HG03159 (cell line): ENCODE results near the gene TRIO.

Source experiments
- ATAC-seq: cut with Tn5 transposase; IDR thresholded peaks from one replicate; pipeline ENCODE4 v1.9.1; 2021; ENCODE audit warnings: mild to moderate bottlenecking, moderate library complexity; ENCODE audit not compliant: unreplicated experiment

TRIO gene

DNA sequence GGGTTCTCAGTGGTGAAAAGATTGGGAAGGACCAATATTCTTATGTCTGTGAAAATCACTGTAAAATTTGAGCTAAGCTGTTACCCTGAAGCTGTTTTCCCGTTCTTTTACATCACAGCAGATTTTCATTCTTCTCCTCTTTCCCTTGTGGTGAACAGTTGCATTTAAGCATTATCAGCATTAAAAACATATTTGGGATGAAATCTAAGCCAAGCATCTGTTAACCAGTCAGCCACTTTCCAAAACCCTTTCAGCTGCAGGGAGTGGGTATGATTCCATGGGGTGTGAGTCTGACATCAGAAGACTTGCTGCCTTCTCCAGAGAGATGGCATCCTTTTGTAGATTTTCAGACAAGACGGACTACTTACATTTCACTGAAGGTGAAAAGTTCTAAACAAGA lies 97.2 kb downstream of the TRIO start:
- no peak for ATAC-seq

GRCh38 chr5:14241141-14241540 lies 98.0 kb downstream of the TRIO start:
- no peak for ATAC-seq

- no peak for ATAC-seq
Measured at GRCh38 chr5:14242447-14242846, 99.3 kb downstream of the TRIO start.

DNA sequence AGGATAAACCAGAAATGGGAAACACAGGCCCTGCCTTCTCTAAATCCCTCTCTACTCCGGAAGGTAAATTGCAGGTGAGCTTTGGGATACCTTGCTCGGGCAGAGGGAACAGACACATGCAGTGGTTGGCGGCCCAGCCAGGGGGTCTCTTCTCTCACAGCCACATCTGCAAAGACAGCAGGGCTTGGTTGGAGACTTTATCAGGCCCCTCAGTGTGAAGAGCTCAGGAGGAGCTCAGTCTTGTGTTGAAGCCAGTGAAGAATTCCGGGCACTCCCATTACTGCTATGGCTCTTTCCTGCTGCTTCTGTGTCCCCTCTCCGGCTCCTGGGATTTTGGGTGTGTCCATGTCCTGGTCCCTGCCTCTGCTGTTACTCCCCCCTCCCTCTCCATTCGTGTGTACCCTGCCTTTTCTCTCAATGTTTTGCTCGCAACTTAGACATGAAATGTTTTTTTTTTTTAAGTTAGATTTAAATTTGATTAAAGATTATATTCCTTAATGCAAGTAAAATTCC lies 99.8 kb downstream of the TRIO start:
- ATAC-seq = no peak

DNA sequence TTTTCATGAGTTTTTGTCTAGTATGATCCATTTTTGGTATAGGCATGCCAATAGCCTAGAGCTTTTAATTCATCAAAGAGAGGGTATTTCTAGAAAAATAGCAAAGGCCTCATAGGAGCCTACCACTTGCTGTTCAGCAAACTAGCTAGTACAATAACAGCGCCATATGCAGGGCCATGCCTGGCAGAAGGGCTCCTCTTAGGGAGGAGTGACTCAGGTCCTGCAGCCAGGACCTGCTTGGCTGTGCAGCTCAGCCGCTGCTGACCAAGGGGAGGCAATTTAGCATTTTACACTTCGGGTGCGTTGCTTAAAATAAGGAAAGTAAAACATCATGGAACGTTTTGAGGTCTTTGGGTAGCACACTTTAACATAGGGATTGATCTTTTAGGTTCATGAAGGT lies 100.6 kb downstream of the TRIO start:
- ATAC-seq = no peak

DNA sequence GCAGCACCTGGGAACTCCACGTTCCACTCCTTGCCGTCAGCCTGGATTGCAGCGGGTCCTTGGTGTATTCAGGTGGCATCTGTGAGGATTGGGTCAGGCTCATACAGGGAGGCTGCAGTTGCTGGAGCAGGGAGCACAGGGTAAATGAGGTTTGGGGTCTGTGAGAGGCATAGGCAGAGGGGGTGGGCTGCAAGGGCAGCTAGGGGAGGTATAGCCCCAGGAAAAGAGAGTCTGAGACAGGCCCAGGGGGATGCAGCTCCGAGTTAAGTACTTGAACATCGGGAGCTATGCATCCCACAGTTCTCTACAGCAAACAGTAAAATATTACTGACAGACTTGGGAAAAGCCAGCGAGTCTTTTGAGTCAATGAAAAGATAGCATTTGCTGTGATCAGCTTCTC lies 101.6 kb downstream of the TRIO start:
- ATAC-seq = no peak

DNA sequence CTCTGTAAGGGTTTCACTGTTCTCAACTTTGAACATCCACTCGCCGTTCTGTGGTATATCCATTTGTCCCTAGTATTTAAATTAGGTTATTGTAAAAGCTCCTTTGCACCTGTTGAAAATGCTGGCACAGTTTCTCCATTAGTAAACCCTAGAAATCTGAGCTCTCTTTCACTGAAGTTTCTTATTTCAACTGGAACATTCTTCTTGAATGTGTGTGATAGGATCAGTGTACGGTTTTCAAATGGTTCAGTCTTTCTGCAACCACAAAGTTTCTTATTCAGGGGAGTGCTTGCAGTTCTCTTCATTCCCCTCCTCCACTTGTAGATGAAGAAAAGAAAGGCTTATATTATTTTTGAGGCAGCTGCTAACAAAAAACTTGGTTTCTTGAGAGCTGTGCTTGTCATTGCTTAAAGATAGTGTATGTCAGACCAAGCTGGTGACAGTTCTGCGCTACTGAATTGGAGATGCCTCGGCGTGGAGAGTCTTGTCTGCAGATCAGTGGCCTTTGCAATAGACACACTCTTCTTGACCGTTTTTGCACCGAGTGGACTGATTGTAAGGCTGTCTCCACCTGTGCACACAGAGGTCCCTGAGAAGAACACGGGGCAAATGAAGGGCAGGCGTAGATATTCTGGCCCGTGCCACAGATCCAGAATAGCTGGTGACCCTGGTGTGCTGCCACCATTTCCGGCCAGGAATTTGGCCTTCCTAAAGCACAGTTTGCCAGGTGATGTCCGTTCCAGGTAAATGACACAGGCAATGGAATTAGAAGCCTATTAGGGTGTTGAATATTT lies 102.2 kb downstream of the TRIO start:
- no peak for ATAC-seq

- ATAC-seq = no peak
Measured at GRCh38 chr5:14246350-14247053, 103.4 kb downstream of the TRIO start.

- ATAC-seq = no peak
Measured at GRCh38 chr5:14247054-14247386, 103.9 kb downstream of the TRIO start.

DNA sequence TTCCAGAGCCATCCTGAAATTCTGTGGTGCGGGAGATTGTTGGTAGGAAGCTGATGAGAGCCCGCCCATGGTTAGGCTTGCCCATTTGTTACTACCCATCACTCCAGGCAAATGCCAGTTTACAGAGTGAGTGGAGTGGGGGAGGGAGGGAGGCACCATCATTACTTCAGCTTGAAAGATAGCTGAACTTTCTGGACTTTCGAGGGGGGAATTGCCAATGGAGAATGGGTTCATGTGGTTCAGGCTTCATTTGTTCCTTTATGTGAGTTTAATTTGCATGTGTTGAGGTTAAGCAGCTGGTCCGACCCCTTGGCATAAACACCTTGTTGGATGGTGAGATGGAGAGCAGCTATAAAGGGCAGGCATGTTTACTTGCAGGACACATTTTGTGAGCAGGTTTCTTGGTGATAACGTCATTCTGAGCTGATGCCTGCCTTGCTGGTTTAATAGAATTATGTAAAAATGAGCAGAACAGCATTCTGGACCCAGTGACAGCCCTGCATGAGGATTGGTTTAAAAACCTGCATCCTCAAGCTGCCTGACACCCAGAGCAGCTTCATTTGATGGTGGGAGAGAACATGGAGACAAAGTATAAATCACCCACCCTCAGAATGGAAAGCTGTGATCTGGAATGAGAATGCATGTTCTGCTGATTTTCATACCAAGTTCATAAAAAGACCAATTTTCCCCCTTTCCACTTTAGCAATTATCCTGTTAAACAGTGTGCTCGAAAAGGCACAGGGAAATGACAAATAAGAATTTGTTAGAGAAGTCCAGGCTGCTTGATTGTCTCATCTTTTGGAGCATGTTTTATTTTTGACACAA lies 106.3 kb downstream of the TRIO start:
- ATAC-seq = no peak

- ATAC-seq = no peak
Measured at GRCh38 chr5:14250084-14250695, 107.0 kb downstream of the TRIO start.

GRCh38 chr5:14250748-14251701 lies 107.9 kb downstream of the TRIO start:
- ATAC-seq = peak; percentile 52

GRCh38 chr5:14251733-14252132 lies 108.6 kb downstream of the TRIO start:
- no peak for ATAC-seq

DNA sequence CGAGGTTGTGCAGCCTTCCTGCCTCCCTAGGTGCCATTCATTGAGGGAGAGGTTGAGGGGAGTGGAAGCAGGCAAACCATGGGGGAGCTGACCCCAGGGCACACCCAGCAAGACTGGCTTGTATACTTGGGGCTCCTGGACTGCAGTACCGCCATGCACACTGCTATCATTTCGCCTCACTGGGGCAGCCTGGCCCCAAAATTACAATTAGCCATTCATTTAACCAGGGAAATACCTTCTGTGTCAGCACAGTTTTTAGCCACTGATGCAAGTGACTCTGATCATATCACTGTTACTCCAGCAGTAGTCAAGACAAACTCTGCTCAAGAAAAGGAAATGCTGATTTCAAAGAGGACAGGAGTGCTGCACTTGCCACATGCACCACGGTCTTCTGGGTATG lies 109.7 kb downstream of the TRIO start:
- no peak for ATAC-seq

DNA sequence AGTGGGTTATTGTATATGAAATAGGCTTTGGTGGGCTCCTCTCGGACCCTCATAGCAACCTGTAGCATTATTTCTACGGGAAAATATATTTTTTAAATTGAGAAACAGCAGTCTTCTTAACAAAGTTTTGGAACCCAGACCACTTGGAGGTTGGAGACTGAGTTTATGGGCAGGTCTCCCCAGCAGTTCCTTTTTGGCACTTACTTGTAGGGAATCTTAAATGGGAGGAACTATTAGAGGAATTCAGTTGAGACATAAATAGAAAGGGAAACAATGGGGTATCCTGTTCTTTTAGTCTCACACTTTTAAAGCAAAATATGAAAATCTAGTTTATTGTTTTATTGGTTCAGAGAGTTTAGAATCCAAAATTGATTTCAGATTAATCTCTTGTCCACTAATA lies 111.5 kb downstream of the TRIO start:
- ATAC-seq = no peak

DNA sequence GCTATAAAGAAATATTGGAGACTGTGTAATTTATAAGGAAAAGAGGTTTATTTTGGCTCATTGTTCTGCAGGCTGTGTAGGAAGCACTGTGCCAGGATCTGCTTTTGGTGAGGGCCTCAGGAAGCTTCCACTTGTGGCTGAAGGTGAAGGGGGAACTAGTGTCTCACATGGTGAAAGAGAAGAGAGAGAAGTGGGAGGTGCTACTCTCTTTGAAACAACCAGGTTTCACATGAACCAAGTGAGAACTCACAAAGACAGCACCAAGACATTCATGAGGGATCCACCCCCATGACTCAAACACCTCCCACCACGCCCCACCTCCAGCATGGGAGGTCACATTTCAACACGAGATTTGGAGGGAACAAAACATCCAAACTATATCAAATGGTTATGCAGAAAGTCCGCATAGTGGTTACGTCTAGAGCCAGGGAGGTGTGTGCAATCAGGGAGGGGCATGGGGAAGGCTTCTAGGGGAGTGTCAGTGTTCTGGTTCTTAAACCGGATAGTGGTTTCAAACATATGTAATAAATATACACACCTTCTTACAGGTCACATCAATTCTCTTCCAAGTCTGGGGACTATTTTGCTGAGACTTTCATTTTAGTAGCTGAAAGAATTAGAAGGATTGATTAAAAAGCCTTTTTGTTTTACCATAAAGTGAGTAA lies 113.0 kb downstream of the TRIO start:
- no peak for ATAC-seq

- no peak for ATAC-seq
Measured at GRCh38 chr5:14256756-14257393, 113.7 kb downstream of the TRIO start.

- ATAC-seq = peak; percentile 51
Measured at GRCh38 chr5:14257995-14258403, 114.9 kb downstream of the TRIO start.

- ATAC-seq = no peak
Measured at GRCh38 chr5:14258840-14259239, 115.7 kb downstream of the TRIO start.
